SU-DHL-6 (cell line): ENCODE results near the gene CAV1.

Experiments used
- EZH2phosphoT487 ChIP-seq: fragments of 200-600 bp; sonication (generic), shearing (Covaris generic); conservative IDR thresholded peaks from 2 replicates; pipeline ENCODE4 v1.6.1; 2018; ENCODE audit warnings: mild to moderate bottlenecking, antibody characterized with exemption, low read length, moderate library complexity, mixed read lengths
- TF ChIP-seq, protein P1 (sequence below): fragments of 200-600 bp; sonication (generic); IDR thresholded peaks from one replicate; pipeline ENCODE4 v1.5.1; 2017; ENCODE audit warnings: antibody characterized with exemption, mild to moderate bottlenecking, low read length, moderate library complexity; ENCODE audit not compliant: insufficient read depth, poor library complexity, severe bottlenecking

DNA sequence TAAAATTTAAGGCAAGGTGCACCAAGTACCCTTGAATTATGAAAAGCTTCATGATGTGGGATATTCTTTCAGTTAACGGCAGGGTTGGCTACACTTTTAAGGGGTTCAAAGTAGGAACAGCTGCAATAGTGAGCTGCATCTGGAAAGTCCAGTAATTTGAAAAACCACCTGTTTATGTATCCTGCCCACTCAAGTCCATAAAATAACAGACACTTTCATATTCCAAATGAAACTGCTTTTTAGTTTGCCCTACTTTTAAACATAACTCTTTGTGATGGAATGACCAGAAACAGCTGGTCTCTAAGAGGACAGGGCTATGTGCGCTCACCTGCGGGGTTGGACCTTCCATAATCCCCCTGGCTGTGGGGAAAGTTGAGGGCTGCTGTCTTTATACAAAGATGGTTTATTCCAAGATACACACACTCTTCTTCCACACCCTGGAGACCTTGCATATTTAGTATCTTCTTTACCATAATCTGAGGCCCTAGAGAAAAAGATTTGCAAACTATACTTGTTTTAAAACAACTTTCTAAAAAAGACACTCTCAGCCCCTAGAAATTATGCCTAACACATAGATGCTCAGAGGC is 7.4 kb downstream of the CAV1 start:
- TF ChIP-seq, protein P1, sequence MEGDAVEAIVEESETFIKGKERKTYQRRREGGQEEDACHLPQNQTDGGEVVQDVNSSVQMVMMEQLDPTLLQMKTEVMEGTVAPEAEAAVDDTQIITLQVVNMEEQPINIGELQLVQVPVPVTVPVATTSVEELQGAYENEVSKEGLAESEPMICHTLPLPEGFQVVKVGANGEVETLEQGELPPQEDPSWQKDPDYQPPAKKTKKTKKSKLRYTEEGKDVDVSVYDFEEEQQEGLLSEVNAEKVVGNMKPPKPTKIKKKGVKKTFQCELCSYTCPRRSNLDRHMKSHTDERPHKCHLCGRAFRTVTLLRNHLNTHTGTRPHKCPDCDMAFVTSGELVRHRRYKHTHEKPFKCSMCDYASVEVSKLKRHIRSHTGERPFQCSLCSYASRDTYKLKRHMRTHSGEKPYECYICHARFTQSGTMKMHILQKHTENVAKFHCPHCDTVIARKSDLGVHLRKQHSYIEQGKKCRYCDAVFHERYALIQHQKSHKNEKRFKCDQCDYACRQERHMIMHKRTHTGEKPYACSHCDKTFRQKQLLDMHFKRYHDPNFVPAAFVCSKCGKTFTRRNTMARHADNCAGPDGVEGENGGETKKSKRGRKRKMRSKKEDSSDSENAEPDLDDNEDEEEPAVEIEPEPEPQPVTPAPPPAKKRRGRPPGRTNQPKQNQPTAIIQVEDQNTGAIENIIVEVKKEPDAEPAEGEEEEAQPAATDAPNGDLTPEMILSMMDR = no peak
- no peak for TF ChIP-seq EZH2phosphoT487
